Transverse colon (tissue), 4 donors: Measurements from ENCODE around the gene CARMIL1.

Experiments
- EP300 ChIP-seq: sonication (generic); formaldehyde crosslinking; IDR thresholded peaks from one replicate; pipeline ENCODE4 v1.6.1; 2017; ENCODE audit warnings: antibody characterized with exemption, low read depth
- POLR2A ChIP-seq: fragments of 450-650 bp; IDR thresholded peaks from one replicate; pipeline ENCODE4 v1.6.1; 2016; ENCODE audit warnings: antibody characterized with exemption, mild to moderate bottlenecking, moderate library complexity
- POLR2AphosphoS5 ChIP-seq, 3 donors: sonication (generic); formaldehyde crosslinking; IDR thresholded peaks; one replicate each; pipeline ENCODE4 v1.6.1; 2016; ENCODE audit warnings: antibody characterized with exemption in 3 of 3
- TF ChIP-seq, protein P1 (sequence below), 5 experiments: fragments of 200-600 bp in 3 of 5; fragments of 450-650 bp in 2 of 5; sonication (generic) in 3 of 5; IDR thresholded peaks; 1 replicate in 2 of 5; 2 replicates in 3 of 5; pipeline ENCODE4 v1.5.1; 2016 to 2017; ENCODE audit warnings: antibody characterized with exemption in 5 of 5, inconsistent platforms in 3 of 5, mild to moderate bottlenecking in 2 of 5, moderate library complexity in 1 of 5

GRCh38 chr6:25556516-25556915, 277.3 kb downstream of the CARMIL1 start:
- TF ChIP-seq, protein P1, sequence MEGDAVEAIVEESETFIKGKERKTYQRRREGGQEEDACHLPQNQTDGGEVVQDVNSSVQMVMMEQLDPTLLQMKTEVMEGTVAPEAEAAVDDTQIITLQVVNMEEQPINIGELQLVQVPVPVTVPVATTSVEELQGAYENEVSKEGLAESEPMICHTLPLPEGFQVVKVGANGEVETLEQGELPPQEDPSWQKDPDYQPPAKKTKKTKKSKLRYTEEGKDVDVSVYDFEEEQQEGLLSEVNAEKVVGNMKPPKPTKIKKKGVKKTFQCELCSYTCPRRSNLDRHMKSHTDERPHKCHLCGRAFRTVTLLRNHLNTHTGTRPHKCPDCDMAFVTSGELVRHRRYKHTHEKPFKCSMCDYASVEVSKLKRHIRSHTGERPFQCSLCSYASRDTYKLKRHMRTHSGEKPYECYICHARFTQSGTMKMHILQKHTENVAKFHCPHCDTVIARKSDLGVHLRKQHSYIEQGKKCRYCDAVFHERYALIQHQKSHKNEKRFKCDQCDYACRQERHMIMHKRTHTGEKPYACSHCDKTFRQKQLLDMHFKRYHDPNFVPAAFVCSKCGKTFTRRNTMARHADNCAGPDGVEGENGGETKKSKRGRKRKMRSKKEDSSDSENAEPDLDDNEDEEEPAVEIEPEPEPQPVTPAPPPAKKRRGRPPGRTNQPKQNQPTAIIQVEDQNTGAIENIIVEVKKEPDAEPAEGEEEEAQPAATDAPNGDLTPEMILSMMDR (IDR thresholded peaks at IDR 0.05) = peak; percentile 65 to 79 (median 72)
- TF ChIP-seq POLR2A (no peak), POLR2AphosphoS5 (IDR thresholded peaks at IDR 0.05) (no peak), EP300 (no peak)
